OCI-LY3 (cell line): ENCODE data around the gene MAZ.

Experiments used
- EZH2phosphoT487 ChIP-seq: fragments of 200-600 bp; shearing (Covaris generic); IDR thresholded peaks from 2 replicates; pipeline ENCODE4 v1.6.1; 2018; ENCODE audit warnings: antibody characterized with exemption, mixed run types, low read depth
- TF ChIP-seq, protein P1 (sequence below): fragments of 200-600, 300-600 bp; sonication (generic); IDR thresholded peaks from 2 replicates; pipeline ENCODE4 v1.5.1; 2014; ENCODE audit warnings: antibody characterized with exemption, low read length, low read depth

GRCh38 chr16:29804020-29804419 lies 2.3 kb upstream of the MAZ start:
- TF ChIP-seq, protein P1, sequence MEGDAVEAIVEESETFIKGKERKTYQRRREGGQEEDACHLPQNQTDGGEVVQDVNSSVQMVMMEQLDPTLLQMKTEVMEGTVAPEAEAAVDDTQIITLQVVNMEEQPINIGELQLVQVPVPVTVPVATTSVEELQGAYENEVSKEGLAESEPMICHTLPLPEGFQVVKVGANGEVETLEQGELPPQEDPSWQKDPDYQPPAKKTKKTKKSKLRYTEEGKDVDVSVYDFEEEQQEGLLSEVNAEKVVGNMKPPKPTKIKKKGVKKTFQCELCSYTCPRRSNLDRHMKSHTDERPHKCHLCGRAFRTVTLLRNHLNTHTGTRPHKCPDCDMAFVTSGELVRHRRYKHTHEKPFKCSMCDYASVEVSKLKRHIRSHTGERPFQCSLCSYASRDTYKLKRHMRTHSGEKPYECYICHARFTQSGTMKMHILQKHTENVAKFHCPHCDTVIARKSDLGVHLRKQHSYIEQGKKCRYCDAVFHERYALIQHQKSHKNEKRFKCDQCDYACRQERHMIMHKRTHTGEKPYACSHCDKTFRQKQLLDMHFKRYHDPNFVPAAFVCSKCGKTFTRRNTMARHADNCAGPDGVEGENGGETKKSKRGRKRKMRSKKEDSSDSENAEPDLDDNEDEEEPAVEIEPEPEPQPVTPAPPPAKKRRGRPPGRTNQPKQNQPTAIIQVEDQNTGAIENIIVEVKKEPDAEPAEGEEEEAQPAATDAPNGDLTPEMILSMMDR: no peak
- no peak for TF ChIP-seq EZH2phosphoT487
